GM23338 (cell line): ENCODE measurements around the gene IFNG-AS1. TPM values are rescaled to one million over a fixed set of nuclear protein-coding genes. Genes with fewer than 3 reads are reported as not detected.

Source experiments
- ATAC-seq: fragments of 200-7000 bp; cut with Tn5 transposase; 3 replicates; pipeline ENCODE4 v1.9.1; 2020
- DNase-seq: peaks from one replicate; pipeline ENCODE4 v3.0.0-alpha.2; 2015; ENCODE audit warnings: low spot score
- H2AFZ ChIP-seq: fragments of 200-600 bp; sonication (generic); 2 replicates; pipeline ENCODE4 v1.8.0; 2016; ENCODE audit warnings: antibody characterized with exemption, mild to moderate bottlenecking, moderate library complexity
- H3F3A ChIP-seq: fragments of 200-600 bp; sonication (generic); replicated peaks from 2 replicates; pipeline ENCODE4 v1.8.0; 2017; ENCODE audit warnings: antibody characterized with exemption, mixed run types, low read depth
- H3K27ac ChIP-seq: fragments of 200-600 bp; sonication (generic); 2 replicates; pipeline ENCODE4 v1.6.1; 2016; ENCODE audit warnings: low read depth
- H3K27me3 ChIP-seq: fragments of 200-600 bp; sonication (generic); 2 replicates; pipeline ENCODE4 v1.8.0; 2016; ENCODE audit warnings: mild to moderate bottlenecking, mixed run types, moderate library complexity; ENCODE audit not compliant: insufficient read depth
- H3K36me3 ChIP-seq: fragments of 200-600 bp; sonication (generic); 2 replicates; pipeline ENCODE4 v1.8.0; 2016; ENCODE audit warnings: mild to moderate bottlenecking; ENCODE audit not compliant: insufficient read depth
- H3K4me1 ChIP-seq: fragments of 200-600 bp; sonication (generic); 2 replicates; pipeline ENCODE4 v1.8.0; 2016; ENCODE audit warnings: mild to moderate bottlenecking, moderate library complexity; ENCODE audit not compliant: insufficient read depth
- H3K4me2 ChIP-seq: fragments of 200-600 bp; sonication (generic); 2 replicates; pipeline ENCODE4 v1.7.1; 2017; ENCODE audit warnings: mixed run types
- H3K4me3 ChIP-seq: fragments of 200-600 bp; sonication (generic); 2 replicates; pipeline ENCODE4 v1.6.1; 2016; ENCODE audit warnings: mixed run types
- H3K79me2 ChIP-seq: fragments of 200-600 bp; sonication (generic); replicated peaks from 2 replicates; pipeline ENCODE4 v1.8.0; 2017; ENCODE audit warnings: mild to moderate bottlenecking; ENCODE audit not compliant: insufficient read depth
- H3K9me2 ChIP-seq: fragments of 200-600 bp; sonication (generic); 2 replicates; pipeline ENCODE4 v1.8.0; 2017; ENCODE audit not compliant: insufficient read depth
- H4K20me1 ChIP-seq: fragments of 200-600 bp; sonication (generic); replicated peaks from 2 replicates; pipeline ENCODE4 v1.8.0; 2017; ENCODE audit warnings: mild to moderate bottlenecking; ENCODE audit not compliant: insufficient read depth
- H3K27ac Mint-ChIP-seq: 2 replicates; pipeline ENCODE4 v1.8.0; 2020; ENCODE audit warnings: inconsistent platforms, mild to moderate bottlenecking, moderate library complexity, mixed read lengths
- H3K27me3 Mint-ChIP-seq: 3 replicates; pipeline ENCODE4 v1.8.0; 2022; ENCODE audit warnings: low read depth, mild to moderate bottlenecking, moderate library complexity, mixed read lengths, inconsistent platforms; ENCODE audit not compliant: insufficient read depth, poor library complexity
- H3K36me3 Mint-ChIP-seq: 3 replicates; pipeline ENCODE4 v1.8.0; 2021; ENCODE audit warnings: low read depth, mild to moderate bottlenecking, inconsistent platforms, moderate library complexity, mixed read lengths
- H3K4me1 Mint-ChIP-seq: 3 replicates; pipeline ENCODE4 v1.8.0; 2020; ENCODE audit warnings: mild to moderate bottlenecking, inconsistent platforms, mixed read lengths
- H3K4me3 Mint-ChIP-seq: 3 replicates; pipeline ENCODE4 v1.8.0; 2021; ENCODE audit warnings: moderate library complexity, mild to moderate bottlenecking, inconsistent platforms, mixed read lengths
- H3K9me3 Mint-ChIP-seq: 3 replicates; pipeline ENCODE4 v1.8.0; 2020; ENCODE audit warnings: moderate library complexity, mild to moderate bottlenecking, inconsistent platforms, mixed read lengths
- CREB1 ChIP-seq: fragments of 250-450 bp; sonication (Bioruptor Pico); IDR thresholded peaks from 2 replicates; pipeline ENCODE4 v1.5.0; 2020; ENCODE audit warnings: low read depth, mild to moderate bottlenecking, moderate library complexity
- CTCF ChIP-seq, 2 experiments: fragments of 200-600 bp in 1 of 2; sonication (generic) in 1 of 2; conservative IDR thresholded peaks; 2 replicates each; pipeline versions ENCODE4 v1.5.1 to v1.6.1; 2016 to 2017; ENCODE audit warnings: antibody characterized with exemption in 2 of 2, low read depth in 2 of 2, mild to moderate bottlenecking in 2 of 2, moderate library complexity in 1 of 2
- EZH2phosphoT487 ChIP-seq: fragments of 200-600 bp; sonication (generic); IDR thresholded peaks from one replicate; pipeline ENCODE4 v1.8.1; 2018; ENCODE audit warnings: antibody characterized with exemption; ENCODE audit not compliant: unreplicated experiment
- JUNB ChIP-seq: IDR thresholded peaks from one replicate; pipeline ENCODE4 v1.6.1; 2016; ENCODE audit warnings: antibody characterized with exemption; ENCODE audit not compliant: unreplicated experiment
- STAT1 ChIP-seq: IDR thresholded peaks from one replicate; pipeline ENCODE4 v1.6.1; 2016; ENCODE audit warnings: antibody characterized with exemption; ENCODE audit not compliant: unreplicated experiment
- ZNF114 ChIP-seq: fragments of 250-450 bp; sonication (Bioruptor Pico); IDR thresholded peaks from 2 replicates; pipeline ENCODE4 v1.5.0; 2020; ENCODE audit warnings: mild to moderate bottlenecking, moderate library complexity
- ZNF331 ChIP-seq: fragments of 250-450 bp; sonication (Bioruptor Pico); IDR thresholded peaks from 2 replicates; pipeline ENCODE4 v1.5.0; 2020; ENCODE audit warnings: low read depth, mild to moderate bottlenecking, moderate library complexity
- polyA plus RNA-seq: library from polyadenylated mRNA; unstranded; fragments of >200 nt; fragmentation: Nextera tagmentation; extraction: Ambion mirVana; gene quantifications from 2 replicates; pipeline ENCODE4 v1.2.1, GENCODE V29; 2016
- total RNA-seq: library from RNA; depleted of rRNA; stranded (reverse); fragments of >200 nt; shearing (Covaris generic); gene quantifications from 2 replicates; pipeline ENCODE4 v1.2.3, GENCODE V29; 2014
- TF ChIP-seq, protein P1 (sequence below): IDR thresholded peaks from one replicate; pipeline ENCODE4 v1.6.1; 2018; ENCODE audit warnings: antibody characterized with exemption; ENCODE audit not compliant: unreplicated experiment
- TF ChIP-seq, protein P2 (sequence below): IDR thresholded peaks from 2 replicates; pipeline ENCODE4 v1.6.1; 2016; ENCODE audit warnings: antibody characterized with exemption

IFNG-AS1 gene
- total and polyA plus RNA-seq, 2 experiments from 2014 or later = not detected

DNA sequence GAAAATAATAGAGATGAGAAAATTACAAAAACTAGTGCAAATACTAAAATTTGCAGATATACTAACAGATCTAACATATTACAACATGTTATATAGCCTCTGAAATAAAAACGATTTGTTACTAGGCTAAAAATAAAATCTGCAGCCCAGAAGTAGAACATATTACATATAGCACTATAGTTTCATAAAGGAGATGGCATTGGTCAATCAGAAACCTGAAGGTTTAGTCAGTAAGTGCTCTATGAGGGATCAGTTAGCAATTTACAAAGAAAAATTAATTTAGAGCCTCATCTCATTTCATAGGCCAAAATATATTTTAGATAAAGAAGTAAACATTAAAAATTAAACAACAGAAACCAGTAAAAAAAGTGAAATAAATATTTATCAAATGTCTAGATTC, 41.0 kb downstream of the IFNG-AS1 start:
- TF ChIP-seq EZH2phosphoT487 (no peak), CTCF (conservative IDR thresholded peaks at IDR 0.05; ENCODE audit: low read depth in 2 of 2) (no peak), CREB1 (CRISPR knock-in tag) (no peak), JUNB (no peak), STAT1 (no peak), ZNF114 (CRISPR knock-in tag) (no peak), ZNF331 (CRISPR knock-in tag) (no peak)
- TF ChIP-seq, protein P1, sequence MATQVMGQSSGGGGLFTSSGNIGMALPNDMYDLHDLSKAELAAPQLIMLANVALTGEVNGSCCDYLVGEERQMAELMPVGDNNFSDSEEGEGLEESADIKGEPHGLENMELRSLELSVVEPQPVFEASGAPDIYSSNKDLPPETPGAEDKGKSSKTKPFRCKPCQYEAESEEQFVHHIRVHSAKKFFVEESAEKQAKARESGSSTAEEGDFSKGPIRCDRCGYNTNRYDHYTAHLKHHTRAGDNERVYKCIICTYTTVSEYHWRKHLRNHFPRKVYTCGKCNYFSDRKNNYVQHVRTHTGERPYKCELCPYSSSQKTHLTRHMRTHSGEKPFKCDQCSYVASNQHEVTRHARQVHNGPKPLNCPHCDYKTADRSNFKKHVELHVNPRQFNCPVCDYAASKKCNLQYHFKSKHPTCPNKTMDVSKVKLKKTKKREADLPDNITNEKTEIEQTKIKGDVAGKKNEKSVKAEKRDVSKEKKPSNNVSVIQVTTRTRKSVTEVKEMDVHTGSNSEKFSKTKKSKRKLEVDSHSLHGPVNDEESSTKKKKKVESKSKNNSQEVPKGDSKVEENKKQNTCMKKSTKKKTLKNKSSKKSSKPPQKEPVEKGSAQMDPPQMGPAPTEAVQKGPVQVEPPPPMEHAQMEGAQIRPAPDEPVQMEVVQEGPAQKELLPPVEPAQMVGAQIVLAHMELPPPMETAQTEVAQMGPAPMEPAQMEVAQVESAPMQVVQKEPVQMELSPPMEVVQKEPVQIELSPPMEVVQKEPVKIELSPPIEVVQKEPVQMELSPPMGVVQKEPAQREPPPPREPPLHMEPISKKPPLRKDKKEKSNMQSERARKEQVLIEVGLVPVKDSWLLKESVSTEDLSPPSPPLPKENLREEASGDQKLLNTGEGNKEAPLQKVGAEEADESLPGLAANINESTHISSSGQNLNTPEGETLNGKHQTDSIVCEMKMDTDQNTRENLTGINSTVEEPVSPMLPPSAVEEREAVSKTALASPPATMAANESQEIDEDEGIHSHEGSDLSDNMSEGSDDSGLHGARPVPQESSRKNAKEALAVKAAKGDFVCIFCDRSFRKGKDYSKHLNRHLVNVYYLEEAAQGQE = no peak
- TF ChIP-seq, protein P2, sequence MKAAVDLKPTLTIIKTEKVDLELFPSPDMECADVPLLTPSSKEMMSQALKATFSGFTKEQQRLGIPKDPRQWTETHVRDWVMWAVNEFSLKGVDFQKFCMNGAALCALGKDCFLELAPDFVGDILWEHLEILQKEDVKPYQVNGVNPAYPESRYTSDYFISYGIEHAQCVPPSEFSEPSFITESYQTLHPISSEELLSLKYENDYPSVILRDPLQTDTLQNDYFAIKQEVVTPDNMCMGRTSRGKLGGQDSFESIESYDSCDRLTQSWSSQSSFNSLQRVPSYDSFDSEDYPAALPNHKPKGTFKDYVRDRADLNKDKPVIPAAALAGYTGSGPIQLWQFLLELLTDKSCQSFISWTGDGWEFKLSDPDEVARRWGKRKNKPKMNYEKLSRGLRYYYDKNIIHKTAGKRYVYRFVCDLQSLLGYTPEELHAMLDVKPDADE = no peak
- H3K4me2 ChIP-seq = no peak overlapping the region
- H3F3A ChIP-seq = no peaks in the 10 kb centered on the region
- H3K4me1 Mint-ChIP-seq = no peaks in the 10 kb centered on the region
- H4K20me1 ChIP-seq = no peaks in the 10 kb centered on the region
- H3K9me2 ChIP-seq = peaks cover 5% of the 10 kb centered on the region; the same call in 1 of the 2 replicates
- no peak overlapping the region for H3K4me3 Mint-ChIP-seq
- no peaks in the 10 kb centered on the region for H3K9me3 Mint-ChIP-seq
- H2AFZ ChIP-seq = no peak overlapping the region
- H3K27me3 ChIP-seq = no peaks in the 10 kb centered on the region
- H3K36me3 Mint-ChIP-seq = no peaks in the 10 kb centered on the region
- H3K36me3 ChIP-seq = no peaks in the 10 kb centered on the region
- no peak overlapping the region for H3K27ac Mint-ChIP-seq
- no peak overlapping the region for H3K27ac ChIP-seq
- H3K4me3 ChIP-seq = no peak overlapping the region
- no peaks in the 10 kb centered on the region for H3K4me1 ChIP-seq
- ATAC-seq (no peak), DNase-seq (no peak)
- no peaks in the 10 kb centered on the region for H3K79me2 ChIP-seq
- H3K27me3 Mint-ChIP-seq = no peaks in the 10 kb centered on the region

DNA sequence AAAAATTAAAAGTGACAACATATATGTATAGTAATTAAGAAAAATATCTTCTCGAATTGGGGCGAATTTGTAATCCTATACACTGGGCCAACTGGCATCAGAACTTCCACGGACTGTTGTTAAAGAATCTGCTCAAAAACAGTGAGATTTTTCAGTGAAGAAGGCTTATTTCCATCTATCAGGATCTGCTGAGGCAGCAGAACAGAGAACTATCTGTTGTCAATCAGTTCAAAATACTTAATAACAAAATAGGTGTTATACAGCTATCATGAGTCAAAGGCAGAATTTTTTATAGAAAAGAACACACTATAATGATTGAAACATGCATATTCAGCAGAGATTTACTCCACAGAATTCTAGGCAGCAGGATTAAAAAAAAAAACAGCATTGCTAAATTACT, 41.9 kb downstream of the IFNG-AS1 start:
- Histone ChIP-seq H3K27me3 (no peaks in the 10 kb centered on the region), H3K27ac (no peak overlapping the region), H3K79me2 (no peaks in the 10 kb centered on the region), H3K9me2 (peaks cover 7% of the 10 kb centered on the region), H2AFZ (no peak overlapping the region), H4K20me1 (no peaks in the 10 kb centered on the region), H3K4me3 (no peak overlapping the region), H3K36me3 (no peaks in the 10 kb centered on the region), H3K4me2 (no peak overlapping the region), H3F3A (no peaks in the 10 kb centered on the region), H3K4me1 (no peaks in the 10 kb centered on the region)
- H3K4me3 Mint-ChIP-seq = no peak overlapping the region
- H3K27me3 Mint-ChIP-seq = no peaks in the 10 kb centered on the region
- H3K9me3 Mint-ChIP-seq = no peaks in the 10 kb centered on the region
- no peaks in the 10 kb centered on the region for H3K36me3 Mint-ChIP-seq
- no peaks in the 10 kb centered on the region for H3K4me1 Mint-ChIP-seq
- DNase-seq (no peak), ATAC-seq (no peak)
- no peak overlapping the region for H3K27ac Mint-ChIP-seq
- TF ChIP-seq, protein P2 = no peak
- no peak for TF ChIP-seq EZH2phosphoT487
- TF ChIP-seq, protein P1 = no peak
